ENCODE measurements around the gene SGTB. TPM values are rescaled to one million over a fixed set of nuclear protein-coding genes. Genes with fewer than 3 reads are reported as not detected.

The SGTB gene
- total RNA-seq, 1 experiment from 2014 or later, result 9.2 TPM

DNA sequence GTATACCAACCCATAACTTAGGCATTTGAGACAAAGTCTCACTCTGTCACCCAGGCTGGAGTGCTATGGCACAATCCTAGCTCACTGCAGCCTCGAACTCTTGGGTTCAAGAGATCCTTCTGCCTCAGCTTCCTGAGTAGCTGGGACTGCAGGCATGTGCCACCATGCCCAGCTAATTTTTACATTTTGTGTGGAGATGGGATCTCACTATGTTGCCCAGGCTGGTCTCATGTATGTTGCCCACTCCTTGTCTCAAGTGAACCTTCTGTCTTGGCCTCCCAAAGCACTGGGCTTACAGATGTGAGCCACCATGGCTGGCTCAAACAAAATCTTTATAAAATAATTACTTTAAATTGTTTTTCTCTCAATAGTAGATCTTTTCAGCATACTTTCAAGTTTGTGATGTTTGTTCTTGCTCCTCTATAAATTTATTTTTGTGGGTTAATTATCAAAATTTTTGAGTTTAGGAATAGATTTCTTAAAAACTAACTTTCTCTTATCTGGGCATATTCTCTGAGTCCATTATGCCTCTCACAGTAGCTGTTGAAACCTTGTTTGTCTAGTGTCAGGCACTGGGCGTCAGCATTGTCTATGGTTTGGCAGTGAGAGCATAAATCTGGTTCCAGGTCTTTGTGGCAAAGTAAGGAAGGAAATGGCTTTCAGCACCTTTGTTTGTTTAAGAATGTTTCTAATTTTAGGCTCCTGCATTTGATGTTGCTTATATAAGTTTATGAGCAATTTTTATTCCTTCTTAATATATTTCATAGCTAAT lies 38.8 kb upstream of the SGTB start:
- TF ChIP-seq TCF7L2 (IDR thresholded peaks at IDR 0.05; ENCODE audit: low read depth, low read length), result no peak
- TF ChIP-seq POLR2AphosphoS5 (IDR thresholded peaks at IDR 0.05; ENCODE audit: low read depth, low read length), result no peak
- TF ChIP-seq SIN3A (IDR thresholded peaks at IDR 0.05; ENCODE audit: borderline replicate concordance, insufficient read depth, low read depth, low read length), result no peak
- TF ChIP-seq, protein P1, sequence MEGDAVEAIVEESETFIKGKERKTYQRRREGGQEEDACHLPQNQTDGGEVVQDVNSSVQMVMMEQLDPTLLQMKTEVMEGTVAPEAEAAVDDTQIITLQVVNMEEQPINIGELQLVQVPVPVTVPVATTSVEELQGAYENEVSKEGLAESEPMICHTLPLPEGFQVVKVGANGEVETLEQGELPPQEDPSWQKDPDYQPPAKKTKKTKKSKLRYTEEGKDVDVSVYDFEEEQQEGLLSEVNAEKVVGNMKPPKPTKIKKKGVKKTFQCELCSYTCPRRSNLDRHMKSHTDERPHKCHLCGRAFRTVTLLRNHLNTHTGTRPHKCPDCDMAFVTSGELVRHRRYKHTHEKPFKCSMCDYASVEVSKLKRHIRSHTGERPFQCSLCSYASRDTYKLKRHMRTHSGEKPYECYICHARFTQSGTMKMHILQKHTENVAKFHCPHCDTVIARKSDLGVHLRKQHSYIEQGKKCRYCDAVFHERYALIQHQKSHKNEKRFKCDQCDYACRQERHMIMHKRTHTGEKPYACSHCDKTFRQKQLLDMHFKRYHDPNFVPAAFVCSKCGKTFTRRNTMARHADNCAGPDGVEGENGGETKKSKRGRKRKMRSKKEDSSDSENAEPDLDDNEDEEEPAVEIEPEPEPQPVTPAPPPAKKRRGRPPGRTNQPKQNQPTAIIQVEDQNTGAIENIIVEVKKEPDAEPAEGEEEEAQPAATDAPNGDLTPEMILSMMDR (IDR thresholded peaks at IDR 0.05), result no peak; the same call in 1 of the 2 replicates
- Histone ChIP-seq H3K9me3 (ENCODE audit: control insufficient read depth, insufficient read depth, low read depth, low read length) (no peaks in the 10 kb centered on the region), H3K4me1 (ENCODE audit: control insufficient read depth, insufficient read depth, low read length) (no peaks in the 10 kb centered on the region), H3K4me3 (ENCODE audit: low read depth in 2 of 2, low read length in 2 of 2) (no peak overlapping the region), H3K36me3 (ENCODE audit: control insufficient read depth, insufficient read depth, low read length) (no peaks in the 10 kb centered on the region), H3K27me3 (ENCODE audit: control insufficient read depth, insufficient read depth, low read length) (no peaks in the 10 kb centered on the region), H3K27ac (ENCODE audit: low read length) (no peak overlapping the region)
- no TSS peak for BruUV-seq (replicated peaks)
- DNase-seq (ENCODE audit: low read depth, low spot score) (no peak), ATAC-seq (no peak)
- ChIA-PET CTCF (no interaction called here), POLR2A (interaction anchor here (0.5 kb wide), 1 partner anchor 243 kb away, joined by 8 read pairs; no protein-coding TSS in a partner anchor)
- in situ Hi-C loops (cut with HindIII; ENCODE audit: low pct_unique_long_range_greater_than_20kb, low sequenced_read_pairs) (no loop called here), intact Hi-C loops (cut with micrococcal nuclease; ENCODE audit: unreplicated experiment) (no loop called here)

DNA sequence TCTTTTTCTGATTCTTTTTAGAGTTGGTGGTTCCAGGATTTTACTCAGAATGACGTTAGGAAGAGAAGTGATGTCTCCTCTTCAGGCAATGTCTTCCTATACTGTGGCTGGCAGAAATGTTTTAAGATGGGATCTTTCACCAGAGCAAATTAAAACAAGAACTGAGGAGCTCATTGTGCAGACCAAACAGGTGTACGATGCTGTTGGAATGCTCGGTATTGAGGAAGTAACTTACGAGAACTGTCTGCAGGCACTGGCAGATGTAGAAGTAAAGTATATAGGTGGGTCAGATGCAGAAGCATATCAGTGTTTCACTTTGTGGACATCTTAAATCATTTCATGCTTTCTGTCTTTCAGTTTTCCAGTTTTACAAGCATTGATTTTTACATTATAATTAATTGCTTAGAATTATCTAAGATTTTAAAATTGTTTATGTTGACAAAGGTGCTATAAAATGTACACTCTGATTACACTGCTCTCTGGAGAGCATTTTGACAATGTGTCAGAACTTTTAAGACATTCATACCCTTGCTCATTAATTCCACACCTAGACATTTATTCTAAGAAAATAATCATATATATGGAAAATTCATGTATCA lies 36.7 kb upstream of the SGTB start:
- H3K9me3 ChIP-seq (ENCODE audit: control insufficient read depth, insufficient read depth, low read depth, low read length), result no peaks in the 10 kb centered on the region
- POLR2A ChIA-PET, result no interaction called here
- in situ Hi-C loops (cut with HindIII; ENCODE audit: low pct_unique_long_range_greater_than_20kb, low sequenced_read_pairs), result no loop called here
- H3K27ac ChIP-seq (ENCODE audit: low read length), result no peak overlapping the region
- no TSS peak for BruUV-seq (replicated peaks)
- CTCF ChIA-PET, result no interaction called here
- H3K4me1 ChIP-seq (ENCODE audit: control insufficient read depth, insufficient read depth, low read length), result no peaks in the 10 kb centered on the region
- H3K4me3 ChIP-seq (ENCODE audit: low read depth in 2 of 2, low read length in 2 of 2), result no peak overlapping the region
- intact Hi-C loops (cut with micrococcal nuclease; ENCODE audit: unreplicated experiment), result no loop called here
- no peaks in the 10 kb centered on the region for H3K27me3 ChIP-seq (ENCODE audit: control insufficient read depth, insufficient read depth, low read length)
- no peak for TF ChIP-seq SIN3A (IDR thresholded peaks at IDR 0.05; ENCODE audit: borderline replicate concordance, insufficient read depth, low read depth, low read length)
- TF ChIP-seq, protein P1 (IDR thresholded peaks at IDR 0.05), result no peak
- TF ChIP-seq, protein P2, sequence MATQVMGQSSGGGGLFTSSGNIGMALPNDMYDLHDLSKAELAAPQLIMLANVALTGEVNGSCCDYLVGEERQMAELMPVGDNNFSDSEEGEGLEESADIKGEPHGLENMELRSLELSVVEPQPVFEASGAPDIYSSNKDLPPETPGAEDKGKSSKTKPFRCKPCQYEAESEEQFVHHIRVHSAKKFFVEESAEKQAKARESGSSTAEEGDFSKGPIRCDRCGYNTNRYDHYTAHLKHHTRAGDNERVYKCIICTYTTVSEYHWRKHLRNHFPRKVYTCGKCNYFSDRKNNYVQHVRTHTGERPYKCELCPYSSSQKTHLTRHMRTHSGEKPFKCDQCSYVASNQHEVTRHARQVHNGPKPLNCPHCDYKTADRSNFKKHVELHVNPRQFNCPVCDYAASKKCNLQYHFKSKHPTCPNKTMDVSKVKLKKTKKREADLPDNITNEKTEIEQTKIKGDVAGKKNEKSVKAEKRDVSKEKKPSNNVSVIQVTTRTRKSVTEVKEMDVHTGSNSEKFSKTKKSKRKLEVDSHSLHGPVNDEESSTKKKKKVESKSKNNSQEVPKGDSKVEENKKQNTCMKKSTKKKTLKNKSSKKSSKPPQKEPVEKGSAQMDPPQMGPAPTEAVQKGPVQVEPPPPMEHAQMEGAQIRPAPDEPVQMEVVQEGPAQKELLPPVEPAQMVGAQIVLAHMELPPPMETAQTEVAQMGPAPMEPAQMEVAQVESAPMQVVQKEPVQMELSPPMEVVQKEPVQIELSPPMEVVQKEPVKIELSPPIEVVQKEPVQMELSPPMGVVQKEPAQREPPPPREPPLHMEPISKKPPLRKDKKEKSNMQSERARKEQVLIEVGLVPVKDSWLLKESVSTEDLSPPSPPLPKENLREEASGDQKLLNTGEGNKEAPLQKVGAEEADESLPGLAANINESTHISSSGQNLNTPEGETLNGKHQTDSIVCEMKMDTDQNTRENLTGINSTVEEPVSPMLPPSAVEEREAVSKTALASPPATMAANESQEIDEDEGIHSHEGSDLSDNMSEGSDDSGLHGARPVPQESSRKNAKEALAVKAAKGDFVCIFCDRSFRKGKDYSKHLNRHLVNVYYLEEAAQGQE (IDR thresholded peaks at IDR 0.05; ENCODE audit: insufficient read depth in 1 of 2, low read depth in 2 of 2, low read length in 1 of 2), result no peak
- no peak for TF ChIP-seq TCF7L2 (IDR thresholded peaks at IDR 0.05; ENCODE audit: low read depth, low read length)
- no peak for TF ChIP-seq POLR2AphosphoS5 (IDR thresholded peaks at IDR 0.05; ENCODE audit: low read depth, low read length)
- DNase-seq (ENCODE audit: low read depth, low spot score), result no peak
- no peak for ATAC-seq
- H3K36me3 ChIP-seq (ENCODE audit: control insufficient read depth, insufficient read depth, low read length), result no peaks in the 10 kb centered on the region; the same call in 1 of the 2 replicates
